CD14-positive monocyte (primary cell): ENCODE measurements around the gene SEC24B. TPM values are rescaled to one million over a fixed set of nuclear protein-coding genes. Genes with fewer than 3 reads are reported as not detected.

Experiments
- DNase-seq, 3 donors: peaks; one replicate each; pipeline ENCODE4 v3.0.0-alpha.2; 2011 to 2022
- H2AFZ ChIP-seq: 2 replicates; pipeline ENCODE4 v1.6.0; 2012; ENCODE audit warnings: mild to moderate bottlenecking, low read depth, low read length, inconsistent platforms; ENCODE audit not compliant: insufficient read depth, poor library complexity, severe bottlenecking
- H3K27ac ChIP-seq, 2 donors: 1 replicate in 1 of 2; 2 replicates in 1 of 2; pipeline ENCODE4 v1.5.1; 2012 to 2013; ENCODE audit warnings: low read length in 2 of 2, control low read depth in 1 of 2, inconsistent platforms in 1 of 2, low read depth in 1 of 2, mild to moderate bottlenecking in 1 of 2
- H3K27me3 ChIP-seq, 2 donors: one replicate each; pipeline versions ENCODE4 v1.6.0 to v1.6.1; 2011 to 2013; ENCODE audit warnings: low read length in 2 of 2; ENCODE audit not compliant: control insufficient read depth in 2 of 2, insufficient read depth in 2 of 2
- H3K36me3 ChIP-seq, 2 donors: replicated peaks in 1 of 2; 1 replicate in 1 of 2; 2 replicates in 1 of 2; pipeline versions ENCODE4 v1.5.1 to v1.6.1; 2012 to 2013; ENCODE audit warnings: low read length in 2 of 2, control low read depth in 1 of 2, inconsistent platforms in 1 of 2, mild to moderate bottlenecking in 1 of 2; ENCODE audit not compliant: insufficient read depth in 2 of 2, control insufficient read depth in 1 of 2
- H3K4me1 ChIP-seq, 2 donors: 1 replicate in 1 of 2; 2 replicates in 1 of 2; pipeline versions ENCODE4 v1.5.1 to v1.6.1; 2012 to 2013; ENCODE audit warnings: low read length in 2 of 2, control low read depth in 1 of 2, inconsistent platforms in 1 of 2, mild to moderate bottlenecking in 1 of 2, moderate library complexity in 1 of 2; ENCODE audit not compliant: insufficient read depth in 2 of 2, control insufficient read depth in 1 of 2
- H3K4me2 ChIP-seq: replicated peaks from 2 replicates; pipeline ENCODE3; 2012; ENCODE audit warnings: low read length, moderate library complexity, mild to moderate bottlenecking; ENCODE audit not compliant: poor library complexity, severe bottlenecking; ENCODE audit errors: extremely low read depth
- H3K4me3 ChIP-seq, 3 experiments: fragments of 200-600 bp in 1 of 3; sonication (generic) in 1 of 3; replicated peaks in 1 of 3; 1 replicate in 2 of 3; 2 replicates in 1 of 3; pipeline ENCODE4 v1.5.1; 2011 to 2013; ENCODE audit warnings: low read length in 3 of 3, mild to moderate bottlenecking in 3 of 3, control low read depth in 2 of 3, low read depth in 2 of 3, inconsistent platforms in 1 of 3, moderate library complexity in 1 of 3
- H3K79me2 ChIP-seq: 2 replicates; pipeline ENCODE4 v1.6.0; 2012; ENCODE audit warnings: mild to moderate bottlenecking, control low read depth, inconsistent platforms, low read length, moderate library complexity; ENCODE audit not compliant: insufficient read depth
- H3K9ac ChIP-seq: 2 replicates; pipeline ENCODE4 v1.6.0; 2017; ENCODE audit warnings: low read length, mild to moderate bottlenecking; ENCODE audit not compliant: insufficient read depth, poor library complexity, severe bottlenecking
- H3K9me3 ChIP-seq, 2 donors: replicated peaks in 1 of 2; 1 replicate in 1 of 2; 2 replicates in 1 of 2; pipeline versions ENCODE4 v1.5.1 to v1.6.1; 2012 to 2013; ENCODE audit warnings: low read length in 2 of 2, control low read depth in 1 of 2; ENCODE audit not compliant: control insufficient read depth in 1 of 2, insufficient read depth in 1 of 2
- H4K20me1 ChIP-seq: 2 replicates; pipeline ENCODE4 v1.6.0; 2012; ENCODE audit warnings: mild to moderate bottlenecking, low read length, control low read depth, moderate library complexity; ENCODE audit not compliant: insufficient read depth
- H3K27ac Mint-ChIP-seq, 7 donors: one replicate each; pipeline ENCODE4 v1.8.0; 2020; ENCODE audit warnings: mild to moderate bottlenecking in 7 of 7, mixed read lengths in 7 of 7, moderate library complexity in 6 of 7, inconsistent platforms in 2 of 7
- H3K27me3 Mint-ChIP-seq, 3 donors: one replicate each; pipeline ENCODE4 v1.8.0; 2021 to 2022; ENCODE audit warnings: low read depth in 3 of 3, mild to moderate bottlenecking in 3 of 3, mixed read lengths in 3 of 3, moderate library complexity in 3 of 3, inconsistent platforms in 1 of 3
- H3K36me3 Mint-ChIP-seq, 2 donors: one replicate each; pipeline ENCODE4 v1.8.0; 2020; ENCODE audit warnings: mixed read lengths in 2 of 2, inconsistent platforms in 1 of 2, mild to moderate bottlenecking in 1 of 2
- H3K4me1 Mint-ChIP-seq: one replicate; pipeline ENCODE4 v1.8.0; 2020; ENCODE audit warnings: mild to moderate bottlenecking, mixed read lengths
- H3K4me3 Mint-ChIP-seq, 2 donors: one replicate each; pipeline ENCODE4 v1.8.0; 2020; ENCODE audit warnings: mild to moderate bottlenecking in 2 of 2, mixed read lengths in 2 of 2, moderate library complexity in 1 of 2
- H3K9me3 Mint-ChIP-seq, 7 donors: one replicate each; pipeline ENCODE4 v1.8.0; 2020 to 2022; ENCODE audit warnings: mixed read lengths in 7 of 7, mild to moderate bottlenecking in 6 of 7, moderate library complexity in 6 of 7, inconsistent platforms in 2 of 7
- CTCF ChIP-seq: fragments of 200-600 bp; IDR thresholded peaks from one replicate; pipeline ENCODE4 v1.8.0; 2022; ENCODE audit warnings: antibody characterized with exemption, mild to moderate bottlenecking
- WGBS: methylation state at CpG from one replicate; pipeline ENCODE4 v1.1.5; 2013; ENCODE audit warnings: missing lambda C conversion rate; ENCODE audit not compliant: insufficient coverage; 5-methylcytosine and 5-hydroxymethylcytosine counted together
- intact Hi-C, 2 donors: fragments of 100-400 bp; cut with micrococcal nuclease; formaldehyde crosslinking; loops; one replicate each; pipeline versions ENCODE4 v1.15.0 to v1.15.1; 2023
- polyA plus RNA-seq, 3 donors: library from polyadenylated mRNA; depleted of rRNA in 1 of 3; unstranded in 2 of 3; stranded (reverse) in 1 of 3; fragments of 300-500 nt in 2 of 3; fragments of >200 nt in 1 of 3; fragmentation: Illumina TruSeq in 2 of 3; gene quantifications; 1 replicate in 2 of 3; 2 replicates in 1 of 3; pipeline ENCODE4 v1.2.3, GENCODE V29; 2012 to 2021

SEC24B gene
- polyA plus RNA-seq, 3 donors, result 8.0 to 27.4 (median 11.8) TPM

- H3K27ac Mint-ChIP-seq, result no peak overlapping the region
- H3K9me3 Mint-ChIP-seq, result no peaks in the 10 kb centered on the region
- Histone ChIP-seq H3K4me2 (no peak overlapping the region), H4K20me1 (no peaks in the 10 kb centered on the region), H3K4me3 (no peak overlapping the region), H3K9ac (no peak overlapping the region), H3K79me2 (no peaks in the 10 kb centered on the region), H3K27ac (no peak overlapping the region), H2AFZ (no peak overlapping the region), H3K4me1 (no peaks in the 10 kb centered on the region), H3K9me3 (no peaks in the 10 kb centered on the region), H3K36me3 (no peaks in the 10 kb centered on the region), H3K27me3 (no peaks in the 10 kb centered on the region)
- DNase-seq, result no peak
- 78% methylated on average over 1 of the region's 2 CpGs for WGBS
- intact Hi-C loops, result loop anchor here in 1 of 2 donors (10.0 kb wide), 1 partner anchor 555 kb away; no protein-coding TSS in a partner anchor
- H3K36me3 Mint-ChIP-seq, result no peaks in the 10 kb centered on the region
- peaks cover 0 to 2% (median 1%) of the 10 kb centered on the region in 3 donors for H3K27me3 Mint-ChIP-seq
- H3K4me3 Mint-ChIP-seq, result no peak overlapping the region
- no peak for TF ChIP-seq CTCF
- H3K4me1 Mint-ChIP-seq, result peaks cover 3% of the 10 kb centered on the region
Measured at GRCh38 chr4:109419679-109420078, 13.9 kb upstream of the SEC24B start.

GRCh38 chr4:109424093-109424841 is 9.3 kb upstream of the SEC24B start:
- Mint-ChIP-seq H3K4me1 (peaks cover 3% of the 10 kb centered on the region), H3K27me3 (peaks cover 0 to 2% (median 0%) of the 10 kb centered on the region in 3 donors), H3K36me3 (no peaks in the 10 kb centered on the region), H3K4me3 (no peak overlapping the region), H3K27ac (no peak overlapping the region), H3K9me3 (no peaks in the 10 kb centered on the region)
- H3K4me3 ChIP-seq, result no peak overlapping the region
- WGBS, result 95% methylated on average over 19 of the region's 19 CpGs
- no peaks in the 10 kb centered on the region for H3K36me3 ChIP-seq
- H2AFZ ChIP-seq, result no peak overlapping the region
- intact Hi-C loops, result loop anchor here in 1 of 2 donors (10.0 kb wide), 1 partner anchor 551 kb away; no protein-coding TSS in a partner anchor
- DNase-seq, result no peak
- H3K9ac ChIP-seq, result no peak overlapping the region
- H3K9me3 ChIP-seq, result no peaks in the 10 kb centered on the region
- no peak for TF ChIP-seq CTCF
- no peaks in the 10 kb centered on the region for H3K27me3 ChIP-seq
- H3K79me2 ChIP-seq, result no peaks in the 10 kb centered on the region
- no peaks in the 10 kb centered on the region for H4K20me1 ChIP-seq
- no peak overlapping the region for H3K4me2 ChIP-seq
- no peaks in the 10 kb centered on the region for H3K4me1 ChIP-seq
- no peak overlapping the region for H3K27ac ChIP-seq
